Small intestine (tissue), 7 donors: ENCODE data around the gene FGFRL1. TPM values are rescaled to one million over a fixed set of nuclear protein-coding genes. Genes with fewer than 3 reads are reported as not detected.
"Not testable (repeated sequence)": the region's sequence is repeated elsewhere in the genome, so short reads cannot be mapped to it uniquely, and the experiment has no call there.

Source experiments
- DNase-seq, 2 donors: peaks; one replicate each; pipeline versions ENCODE4 v3.0.0 to v3.0.0-alpha.2; 2013
- FAIRE-seq: peaks from 2 replicates; lab custom pipeline; 2012; peaks lifted over from hg19 to GRCh38; lab: Jason Lieb, UNC
- H3K27ac ChIP-seq, 3 donors: one replicate each; pipeline ENCODE4 v1.5.1; 2013; ENCODE audit warnings: low read length in 2 of 3, mild to moderate bottlenecking in 2 of 3, control low read depth in 1 of 3, inconsistent platforms in 1 of 3, low read depth in 1 of 3, moderate library complexity in 1 of 3
- H3K27me3 ChIP-seq, 3 donors: one replicate each; pipeline ENCODE4 v1.6.1; 2013; ENCODE audit warnings: low read length in 3 of 3, inconsistent platforms in 1 of 3; ENCODE audit not compliant: control insufficient read depth in 3 of 3, insufficient read depth in 3 of 3
- H3K36me3 ChIP-seq, 3 donors: one replicate each; pipeline ENCODE4 v1.6.1; 2013; ENCODE audit warnings: low read length in 3 of 3, inconsistent platforms in 1 of 3, low read depth in 1 of 3, mild to moderate bottlenecking in 1 of 3, moderate library complexity in 1 of 3; ENCODE audit not compliant: control insufficient read depth in 3 of 3, insufficient read depth in 2 of 3
- H3K4me1 ChIP-seq, 3 donors: one replicate each; pipeline ENCODE4 v1.6.1; 2013; ENCODE audit warnings: low read length in 2 of 3, inconsistent platforms in 1 of 3, low read depth in 1 of 3, mild to moderate bottlenecking in 1 of 3, moderate library complexity in 1 of 3; ENCODE audit not compliant: control insufficient read depth in 3 of 3, insufficient read depth in 2 of 3
- H3K4me3 ChIP-seq, 3 donors: one replicate each; pipeline ENCODE4 v1.5.1; 2013; ENCODE audit warnings: low read length in 3 of 3, control low read depth in 1 of 3, inconsistent platforms in 1 of 3, low read depth in 1 of 3, mild to moderate bottlenecking in 1 of 3, moderate library complexity in 1 of 3
- H3K9me3 ChIP-seq, 2 donors: one replicate each; pipeline ENCODE4 v1.6.1; 2013; ENCODE audit warnings: low read depth in 1 of 2, low read length in 1 of 2; ENCODE audit not compliant: control insufficient read depth in 2 of 2, insufficient read depth in 1 of 2
- WGBS, 3 donors: extraction: QIAGEN DNeasy Blood & Tissue Kit; methylation state at CpG; one replicate each; pipeline ENCODE4 v1.1.7; 2013; 5-methylcytosine and 5-hydroxymethylcytosine counted together
- polyA plus RNA-seq, 4 donors: library from polyadenylated mRNA; stranded (reverse) in 3 of 4; unstranded in 1 of 4; fragments of 200-250 nt in 3 of 4; fragments of 120-200 nt in 1 of 4; gene quantifications; one replicate each; pipeline versions ENCODE4 v1.2.1 to v1.2.3, GENCODE V29; 2013
- donor health status: healthy with polysubstance abuse.
- donor health status: control.
- donor health status: control.
- donor health status: Bipolar disorder and iron deficiency.
- donor health status: healthy.

FGFRL1 gene
- polyA plus RNA-seq, 4 donors, result 1.8 to 10.9 (median 7.3) TPM

DNA sequence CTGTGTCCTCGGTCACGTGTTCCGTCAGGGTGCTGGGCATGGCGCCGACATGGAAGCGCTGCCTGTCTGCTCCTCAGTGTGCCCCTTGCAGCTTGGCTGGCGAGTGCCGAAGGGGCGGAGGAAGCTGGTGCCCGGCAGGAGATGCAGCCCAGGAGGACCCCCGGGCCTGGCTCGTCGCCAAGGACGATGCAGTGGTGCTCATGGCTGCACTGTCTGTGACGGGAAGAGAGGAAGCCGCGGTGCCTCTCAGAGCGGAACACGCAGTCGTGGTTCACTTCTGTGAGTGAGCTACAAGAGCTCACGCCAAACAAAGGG, 38.1 kb downstream of the FGFRL1 start:
- Histone ChIP-seq H3K27me3 (peaks cover 3 to 65% (median 8%) of the 10 kb centered on the region in 3 donors), H3K4me1 (peaks cover 0 to 5% (median 3%) of the 10 kb centered on the region in 3 donors), H3K4me3 (no peak overlapping the region), H3K36me3 (no peaks in the 10 kb centered on the region), H3K9me3 (peaks cover 0 to 2% of the 10 kb centered on the region in 2 donors), H3K27ac (no peak overlapping the region)
- DNase-seq (no peak), FAIRE-seq (no peak)
- 85 to 88% (median 85%) methylated on average over 20 to 21 of the region's 21 CpGs for WGBS, 3 donors

DNA sequence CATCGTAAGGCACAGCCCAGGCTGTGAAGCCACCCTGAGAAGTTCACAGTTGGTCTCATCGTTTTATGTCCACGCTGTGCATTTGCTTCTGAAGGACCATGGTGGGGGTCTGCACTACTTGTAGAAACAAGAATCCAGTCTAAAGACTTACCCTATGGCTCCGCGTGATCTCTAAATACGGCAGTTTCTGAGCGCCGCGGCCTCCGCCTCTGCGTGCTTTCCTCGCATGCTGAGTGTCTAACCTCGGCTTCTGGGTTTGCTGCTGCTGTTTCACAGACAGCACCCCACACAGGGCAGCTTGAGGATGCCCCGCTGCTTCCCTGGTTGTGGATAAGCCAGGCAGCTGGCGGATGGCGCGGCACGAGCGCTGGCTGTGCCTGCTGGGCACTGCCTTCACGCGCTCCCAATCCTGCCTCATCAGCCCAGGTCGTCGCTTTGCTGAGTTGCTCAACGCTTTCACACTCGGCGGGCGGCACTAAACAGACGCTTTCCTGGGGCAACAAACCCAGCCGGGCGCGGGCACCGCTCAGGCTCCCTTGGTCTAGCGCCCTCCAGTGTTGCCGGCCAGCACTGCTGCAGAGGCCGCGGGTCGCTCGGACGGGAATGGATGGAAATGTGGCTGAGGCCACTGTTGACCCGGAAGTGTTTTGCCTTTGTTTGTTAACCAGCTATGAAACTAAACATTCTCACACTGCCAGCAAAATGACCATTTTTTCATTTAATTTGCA, 39.2 kb downstream of the FGFRL1 start:
- peaks cover 0 to 5% (median 3%) of the 10 kb centered on the region in 3 donors for H3K4me1 ChIP-seq
- DNase-seq (peak; percentile 34 to 47), FAIRE-seq (no peak)
- 55 to 68% (median 59%) methylated on average over 40 of the region's 40 CpGs for WGBS, 3 donors
- H3K4me3 ChIP-seq, result no peak overlapping the region
- H3K36me3 ChIP-seq, result no peaks in the 10 kb centered on the region
- H3K9me3 ChIP-seq, result peaks cover 0 to 2% of the 10 kb centered on the region in 2 donors
- no peak overlapping the region for H3K27ac ChIP-seq
- peaks cover 0 to 59% (median 6%) of the 10 kb centered on the region in 3 donors for H3K27me3 ChIP-seq

DNA sequence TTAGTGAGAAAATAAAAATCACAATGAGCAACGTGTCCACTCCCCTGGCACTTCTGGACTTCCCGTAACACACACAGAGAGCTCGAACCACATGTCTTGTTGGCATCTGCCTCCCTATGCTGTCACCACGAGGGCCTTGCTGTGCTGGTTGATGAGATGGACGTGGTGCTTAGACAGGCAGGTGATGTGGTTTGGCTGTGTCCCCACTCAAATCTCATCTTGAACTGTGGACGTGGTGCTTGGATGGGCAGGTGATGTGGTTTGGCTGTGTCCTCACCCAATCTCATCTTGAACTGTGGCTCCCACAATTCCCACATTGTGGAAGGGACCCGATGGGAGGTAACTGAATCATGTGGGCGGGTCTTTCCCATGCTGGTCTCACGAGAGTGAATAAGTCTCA, 40.0 kb downstream of the FGFRL1 start:
- no peak overlapping the region for H3K27ac ChIP-seq
- H3K9me3 ChIP-seq, result peaks cover 0 to 2% of the 10 kb centered on the region in 2 donors
- H3K4me1 ChIP-seq, result peaks cover 0 to 5% (median 3%) of the 10 kb centered on the region in 3 donors
- no peaks in the 10 kb centered on the region for H3K36me3 ChIP-seq
- H3K4me3 ChIP-seq, result no peak overlapping the region
- FAIRE-seq (no peak), DNase-seq (no peak)
- peaks cover 0 to 66% (median 6%) of the 10 kb centered on the region in 3 donors for H3K27me3 ChIP-seq
- WGBS, 3 donors, result 62 to 81% (median 68%) methylated on average over 9 of the region's 9 CpGs

DNA sequence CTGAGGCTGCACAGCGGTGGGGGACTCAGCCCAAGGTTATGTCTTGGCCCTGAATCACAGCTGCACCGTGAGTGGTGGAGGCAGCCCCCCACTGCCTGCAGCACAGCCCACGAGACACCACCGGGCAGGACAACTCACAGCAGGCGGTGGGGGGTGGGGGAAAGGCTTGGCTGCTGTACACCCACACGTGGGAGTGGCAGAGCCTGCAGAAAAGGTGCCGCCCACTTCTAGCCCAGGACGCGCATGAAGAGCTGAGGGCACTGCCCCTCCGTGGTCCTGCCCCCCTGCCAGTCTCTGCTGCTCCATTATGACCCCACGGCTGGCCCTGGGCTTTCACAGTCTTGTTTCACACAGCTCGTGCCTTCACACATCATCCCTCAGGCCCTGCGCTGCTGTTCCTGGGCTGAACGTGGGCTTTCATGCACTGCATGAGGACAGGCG, 40.8 kb downstream of the FGFRL1 start:
- Histone ChIP-seq H3K4me1 (peaks cover 0 to 5% (median 0%) of the 10 kb centered on the region in 3 donors), H3K27me3 (peaks cover 0 to 68% (median 8%) of the 10 kb centered on the region in 3 donors), H3K36me3 (no peaks in the 10 kb centered on the region), H3K4me3 (no peak overlapping the region), H3K9me3 (peaks cover 0 to 2% of the 10 kb centered on the region in 2 donors), H3K27ac (no peak overlapping the region)
- WGBS, 3 donors, result 54 to 72% (median 72%) methylated on average over 12 to 15 of the region's 15 CpGs
- DNase-seq (no peak), FAIRE-seq (no peak)

DNA sequence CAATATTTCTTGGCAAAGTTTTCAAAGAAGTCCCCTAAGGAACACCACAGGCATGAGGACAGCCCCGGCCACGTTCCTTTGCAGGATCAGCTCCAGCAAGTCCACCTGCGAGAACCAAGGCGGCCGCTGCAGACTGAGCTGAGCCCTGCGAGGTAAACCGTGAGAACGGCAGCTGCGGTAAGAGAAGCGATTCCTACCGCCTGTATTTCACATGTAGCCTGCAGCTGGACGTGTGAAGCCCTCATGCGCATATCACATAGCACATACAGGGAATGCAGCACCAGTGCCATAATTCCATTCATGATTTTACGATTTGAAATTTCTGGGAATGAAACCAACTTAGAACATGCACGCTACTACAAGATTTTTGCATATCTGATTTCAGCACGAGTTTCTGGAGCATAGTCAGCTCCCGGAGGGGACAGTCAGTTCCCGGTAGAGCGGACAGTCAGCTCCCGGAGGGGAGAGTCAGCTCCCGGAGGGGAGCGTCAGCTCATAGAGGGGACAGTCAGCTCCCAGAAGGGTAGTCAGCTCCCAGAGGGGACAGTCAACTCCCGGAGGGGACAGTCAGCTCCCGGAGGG, 41.7 kb downstream of the FGFRL1 start:
- Histone ChIP-seq H3K27ac (no peak overlapping the region), H3K27me3 (peaks cover 0 to 66% (median 8%) of the 10 kb centered on the region in 3 donors), H3K36me3 (no peaks in the 10 kb centered on the region), H3K4me3 (no peak overlapping the region), H3K9me3 (peaks cover 0 to 2% of the 10 kb centered on the region in 2 donors), H3K4me1 (peaks cover 0 to 5% (median 0%) of the 10 kb centered on the region in 3 donors)
- no peak for FAIRE-seq
- 37 to 53% (median 40%) methylated on average over 24 of the region's 24 CpGs for WGBS, 3 donors
- DNase-seq, result no peak

DNA sequence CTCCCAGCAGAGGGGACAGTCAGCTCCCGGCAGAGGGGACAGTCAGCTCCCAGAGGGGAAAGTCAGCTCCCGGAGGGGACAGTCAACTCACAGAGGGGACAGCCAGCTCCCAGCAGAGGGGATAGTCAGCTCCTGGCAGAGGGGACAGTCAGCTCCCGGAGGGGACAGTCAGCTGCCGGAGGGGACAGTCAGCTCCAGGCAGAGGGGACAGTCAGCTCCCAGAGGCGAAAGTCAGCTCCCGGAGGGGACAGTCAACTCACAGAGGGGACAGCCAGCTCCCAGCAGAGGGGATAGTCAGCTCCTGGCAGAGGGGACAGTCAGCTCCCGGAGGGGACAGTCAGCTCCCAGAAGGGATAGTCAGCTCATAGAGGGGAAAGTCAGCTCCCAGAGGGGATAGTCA, 42.5 kb downstream of the FGFRL1 start:
- DNase-seq, H3K27ac ChIP-seq, H3K36me3 ChIP-seq, FAIRE-seq, H3K9me3 ChIP-seq, H3K4me1 ChIP-seq, H3K4me3 ChIP-seq: not testable (repeated sequence)
- peaks cover 0 to 67% (median 8%) of the 10 kb centered on the region in 3 donors for H3K27me3 ChIP-seq
- 59 to 67% (median 62%) methylated on average over 7 of the region's 7 CpGs for WGBS, 3 donors

DNA sequence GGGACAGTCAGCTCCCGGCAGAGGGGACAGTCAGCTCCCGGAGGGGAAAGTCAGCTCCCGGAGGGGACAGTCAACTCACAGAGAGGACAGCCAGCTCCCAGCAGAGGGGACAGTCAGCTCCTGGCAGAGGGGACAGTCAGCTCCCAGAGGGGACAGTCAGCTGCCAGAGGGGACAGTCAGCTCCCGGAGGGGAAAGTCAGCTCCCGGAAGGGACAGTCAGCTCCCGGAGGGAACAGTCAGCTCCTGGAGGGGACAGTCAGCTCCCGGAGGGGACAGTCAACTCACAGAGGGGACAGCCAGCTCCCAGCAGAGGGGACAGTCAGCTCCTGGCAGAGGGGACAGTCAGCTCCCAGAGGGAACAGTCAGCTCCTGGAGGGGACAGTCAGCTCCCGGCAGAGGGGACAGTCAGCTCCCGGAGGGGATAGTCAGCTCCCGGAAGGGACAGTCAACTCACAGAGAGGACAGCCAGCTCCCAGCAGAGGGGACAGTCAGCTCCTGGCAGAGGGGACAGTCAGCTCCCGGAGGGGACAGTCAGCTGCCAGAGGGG, 43.3 kb downstream of the FGFRL1 start:
- not testable (repeated sequence) for H3K4me1 ChIP-seq, H3K4me3 ChIP-seq, H3K36me3 ChIP-seq, H3K27ac ChIP-seq, H3K9me3 ChIP-seq, FAIRE-seq, DNase-seq
- H3K27me3 ChIP-seq, result peaks cover 0 to 71% (median 8%) of the 10 kb centered on the region in 3 donors
- WGBS, 3 donors, result 31 to 60% methylated on average over 8 of the region's 11 CpGs; no CpG with 5 or more reads in 1 of the 3 donors

DNA sequence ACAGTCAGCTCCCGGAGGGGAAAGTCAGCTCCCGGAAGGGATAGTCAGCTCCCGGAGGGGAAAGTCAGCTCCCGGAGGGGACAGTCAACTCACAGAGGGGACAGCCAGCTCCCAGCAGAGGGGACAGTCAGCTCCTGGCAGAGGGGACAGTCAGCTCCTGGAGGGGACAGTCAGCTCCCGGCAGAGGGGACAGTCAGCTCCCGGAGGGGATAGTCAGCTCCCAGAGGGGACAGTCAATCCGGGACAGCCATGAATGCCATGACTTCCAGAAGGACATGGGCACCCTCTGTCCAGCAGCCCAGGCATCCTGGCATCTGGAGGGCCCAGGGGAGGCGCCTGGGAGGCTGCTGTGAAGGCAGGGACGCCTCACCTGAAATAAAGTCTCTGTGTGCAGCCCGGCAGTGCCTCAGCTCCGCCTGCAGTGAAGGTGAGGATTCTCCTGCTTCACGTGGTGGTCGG, 43.8 kb downstream of the FGFRL1 start:
- Histone ChIP-seq H3K4me3 (peak overlapping the region in 1 of 3 donors; percentile 13), H3K27me3 (peaks cover 0 to 69% (median 8%) of the 10 kb centered on the region in 3 donors), H3K27ac (peak overlapping the region in 1 of 3 donors; percentile 69)
- 17 to 41% (median 37%) methylated on average over 12 to 13 of the region's 13 CpGs for WGBS, 3 donors
- H3K4me1 ChIP-seq, DNase-seq, H3K36me3 ChIP-seq, H3K9me3 ChIP-seq, FAIRE-seq: not testable (repeated sequence)
